Measurements from ENCODE around the gene CD81.

DNA sequence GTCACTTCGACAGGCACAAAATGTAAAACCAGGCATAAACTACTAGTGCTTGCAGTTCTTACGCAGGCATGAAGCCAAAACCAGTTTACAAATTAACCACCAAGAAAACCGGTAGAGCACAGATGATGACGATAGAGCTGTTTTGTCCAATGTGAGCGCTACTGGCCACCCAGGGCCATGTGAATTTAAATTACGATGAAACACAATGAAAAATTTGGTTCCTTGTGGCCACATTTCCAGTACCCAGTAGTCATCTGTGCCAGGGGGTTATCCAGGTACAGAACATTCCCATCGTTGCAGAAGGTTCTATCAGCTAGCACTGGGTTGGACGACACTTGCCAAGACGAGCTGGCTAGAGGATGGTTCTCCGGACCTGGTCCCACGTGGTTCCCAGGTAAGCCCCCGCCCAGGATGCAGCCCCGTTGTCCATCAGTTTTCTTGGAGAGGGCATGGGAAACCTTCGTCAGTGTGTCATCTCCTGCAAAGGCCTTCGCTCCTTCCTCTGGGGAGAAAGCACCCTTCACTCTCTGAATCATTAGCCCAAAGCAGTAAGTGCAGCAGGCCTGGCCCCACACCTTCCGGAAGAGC is 1.1 kb upstream of the CD81 start:
- TF ChIP-seq CTCF (IDR thresholded peaks at IDR 0.05; ENCODE audit: insufficient read depth, low read length, poor library complexity, severe bottlenecking), result no peak
- no peak for TF ChIP-seq EZH2phosphoT487 (conservative IDR thresholded peaks at IDR 0.05; ENCODE audit: low read length)

All from SU-DHL-6 (cell line).